Stimulated activated memory B cell treated with anti-CD40 and anti-IgM and Interleukin-4, amounts not matched to agents 10 μg/mL and 1 μg/mL and 100 μg/mL, for 72 hours (primary cell): Measurements from ENCODE around the gene FOXP2.
"Not testable (repeated sequence)": the region's sequence is repeated elsewhere in the genome, so short reads cannot be mapped to it uniquely, and the experiment has no call there.

Experiments used
- ATAC-seq: fragments of 150-1000 bp; cut with Tn5 transposase; 2 replicates; pipeline ENCODE4 v1.10.0; 2021
- H3K27ac Mint-ChIP-seq: one replicate; pipeline ENCODE4 v1.8.0; 2022; ENCODE audit warnings: mild to moderate bottlenecking, mixed read lengths
- H3K27me3 Mint-ChIP-seq: one replicate; pipeline ENCODE4 v1.8.0; 2022; ENCODE audit warnings: mixed read lengths
- H3K36me3 Mint-ChIP-seq: one replicate; pipeline ENCODE4 v1.8.0; 2022; ENCODE audit warnings: mixed read lengths
- H3K4me1 Mint-ChIP-seq: one replicate; pipeline ENCODE4 v1.8.0; 2022; ENCODE audit warnings: mixed read lengths
- H3K4me3 Mint-ChIP-seq: one replicate; pipeline ENCODE4 v1.8.0; 2022; ENCODE audit warnings: mild to moderate bottlenecking, moderate library complexity, mixed read lengths
- H3K9me3 Mint-ChIP-seq: one replicate; pipeline ENCODE4 v1.8.0; 2022; ENCODE audit warnings: mixed read lengths

Gene FOXP2

GRCh38 chr7:114414156-114415063 is at the start of gene FOXP2:
Gene FOXP2, plus strand, starts transcription at chr7:114414815. Its CDS starts 11,697 bp downstream, at chr7:114426512.
- no peaks in the 10 kb centered on the region for H3K4me1 Mint-ChIP-seq
- no peaks in the 10 kb centered on the region for H3K36me3 Mint-ChIP-seq
- no peaks in the 10 kb centered on the region for H3K9me3 Mint-ChIP-seq
- no peak within 1 kb of the TSS for H3K4me3 Mint-ChIP-seq
- no peaks in the 10 kb centered on the region for H3K27me3 Mint-ChIP-seq
- H3K27ac Mint-ChIP-seq: no peak within 1 kb of the TSS
- peak; percentile 31 for ATAC-seq

- no peak for ATAC-seq
- Mint-ChIP-seq H3K4me1 (no peaks in the 10 kb centered on the region), H3K27ac (no peak overlapping the region), H3K27me3 (no peaks in the 10 kb centered on the region), H3K4me3 (no peak overlapping the region), H3K36me3 (no peaks in the 10 kb centered on the region), H3K9me3 (no peaks in the 10 kb centered on the region)
These were observed 48.8 kb upstream of the FOXP2 start for GRCh38 chr7:114365791-114366190.

GRCh38 chr7:114368492-114368891 is 46.1 kb upstream of the FOXP2 start:
- H3K9me3 Mint-ChIP-seq: no peaks in the 10 kb centered on the region
- H3K4me3 Mint-ChIP-seq: no peak overlapping the region
- H3K36me3 Mint-ChIP-seq: no peaks in the 10 kb centered on the region
- H3K27ac Mint-ChIP-seq: no peak overlapping the region
- no peaks in the 10 kb centered on the region for H3K27me3 Mint-ChIP-seq
- ATAC-seq: no peak
- H3K4me1 Mint-ChIP-seq: no peaks in the 10 kb centered on the region

GRCh38 chr7:114369294-114369693 is 45.3 kb upstream of the FOXP2 start:
- no peaks in the 10 kb centered on the region for H3K27me3 Mint-ChIP-seq
- H3K4me1 Mint-ChIP-seq: no peaks in the 10 kb centered on the region
- H3K4me3 Mint-ChIP-seq: no peak overlapping the region
- no peak overlapping the region for H3K27ac Mint-ChIP-seq
- H3K9me3 Mint-ChIP-seq: no peaks in the 10 kb centered on the region
- ATAC-seq: no peak
- no peaks in the 10 kb centered on the region for H3K36me3 Mint-ChIP-seq

GRCh38 chr7:114372619-114373018 is 42.0 kb upstream of the FOXP2 start:
- H3K9me3 Mint-ChIP-seq: no peaks in the 10 kb centered on the region
- no peak for ATAC-seq
- no peak overlapping the region for H3K4me3 Mint-ChIP-seq
- no peaks in the 10 kb centered on the region for H3K36me3 Mint-ChIP-seq
- H3K27ac Mint-ChIP-seq: no peak overlapping the region
- H3K27me3 Mint-ChIP-seq: no peaks in the 10 kb centered on the region
- H3K4me1 Mint-ChIP-seq: no peaks in the 10 kb centered on the region

GRCh38 chr7:114375907-114376306 is 38.7 kb upstream of the FOXP2 start:
- Mint-ChIP-seq H3K9me3 (no peaks in the 10 kb centered on the region), H3K36me3 (no peaks in the 10 kb centered on the region), H3K27ac (no peak overlapping the region), H3K4me3 (no peak overlapping the region), H3K4me1 (no peaks in the 10 kb centered on the region), H3K27me3 (no peaks in the 10 kb centered on the region)
- ATAC-seq: no peak

GRCh38 chr7:114383946-114384345 is 30.7 kb upstream of the FOXP2 start:
- H3K27ac Mint-ChIP-seq, H3K4me1 Mint-ChIP-seq, H3K27me3 Mint-ChIP-seq: not testable (repeated sequence)

GRCh38 chr7:114384346-114384745 is 30.3 kb upstream of the FOXP2 start:
- H3K27me3 Mint-ChIP-seq, ATAC-seq, H3K4me1 Mint-ChIP-seq, H3K9me3 Mint-ChIP-seq, H3K27ac Mint-ChIP-seq, H3K4me3 Mint-ChIP-seq, H3K36me3 Mint-ChIP-seq: not testable (repeated sequence)

More at GRCh38 chr7:114383946-114384345, 30.7 kb upstream of the FOXP2 start:
- not testable (repeated sequence) for H3K36me3 Mint-ChIP-seq, H3K9me3 Mint-ChIP-seq, ATAC-seq, H3K4me3 Mint-ChIP-seq

GRCh38 chr7:114388021-114388420 is 26.6 kb upstream of the FOXP2 start:
- Mint-ChIP-seq H3K4me3 (no peak overlapping the region), H3K27me3 (no peaks in the 10 kb centered on the region), H3K27ac (no peak overlapping the region), H3K36me3 (no peaks in the 10 kb centered on the region), H3K9me3 (no peaks in the 10 kb centered on the region), H3K4me1 (no peaks in the 10 kb centered on the region)
- ATAC-seq: no peak

- no peaks in the 10 kb centered on the region for H3K9me3 Mint-ChIP-seq
- H3K36me3 Mint-ChIP-seq: no peaks in the 10 kb centered on the region
- no peak for ATAC-seq
- no peak overlapping the region for H3K27ac Mint-ChIP-seq
- H3K27me3 Mint-ChIP-seq: no peaks in the 10 kb centered on the region
- no peaks in the 10 kb centered on the region for H3K4me1 Mint-ChIP-seq
- H3K4me3 Mint-ChIP-seq: no peak overlapping the region
These were observed 21.9 kb upstream of the FOXP2 start for GRCh38 chr7:114392686-114393085.

- Mint-ChIP-seq H3K9me3 (no peaks in the 10 kb centered on the region), H3K4me1 (no peaks in the 10 kb centered on the region), H3K4me3 (no peak overlapping the region), H3K27ac (no peak overlapping the region), H3K27me3 (no peaks in the 10 kb centered on the region), H3K36me3 (no peaks in the 10 kb centered on the region)
- ATAC-seq: no peak
These were observed 11.6 kb upstream of the FOXP2 start for GRCh38 chr7:114402876-114403635.

GRCh38 chr7:114405427-114405826 is 9.2 kb upstream of the FOXP2 start:
- Mint-ChIP-seq H3K4me3 (no peak overlapping the region), H3K4me1 (no peaks in the 10 kb centered on the region), H3K36me3 (no peaks in the 10 kb centered on the region), H3K27ac (no peak overlapping the region), H3K27me3 (no peaks in the 10 kb centered on the region), H3K9me3 (no peaks in the 10 kb centered on the region)
- no peak for ATAC-seq

GRCh38 chr7:114409750-114410149 is 4.9 kb upstream of the FOXP2 start:
- Mint-ChIP-seq H3K27me3 (no peaks in the 10 kb centered on the region), H3K9me3 (no peaks in the 10 kb centered on the region), H3K4me1 (no peaks in the 10 kb centered on the region), H3K27ac (no peak overlapping the region), H3K36me3 (no peaks in the 10 kb centered on the region), H3K4me3 (no peak overlapping the region)
- ATAC-seq: no peak

GRCh38 chr7:114412548-114412947 is 2.1 kb upstream of the FOXP2 start:
- no peaks in the 10 kb centered on the region for H3K27me3 Mint-ChIP-seq
- H3K4me3 Mint-ChIP-seq: no peak overlapping the region
- no peak for ATAC-seq
- H3K9me3 Mint-ChIP-seq: no peaks in the 10 kb centered on the region
- H3K27ac Mint-ChIP-seq: no peak overlapping the region
- H3K4me1 Mint-ChIP-seq: no peaks in the 10 kb centered on the region
- H3K36me3 Mint-ChIP-seq: no peaks in the 10 kb centered on the region

GRCh38 chr7:114413761-114414155 is 857 bp upstream of the FOXP2 start:
- peak; percentile 17 for ATAC-seq
- H3K27ac Mint-ChIP-seq: no peak overlapping the region
- H3K36me3 Mint-ChIP-seq: no peaks in the 10 kb centered on the region
- no peaks in the 10 kb centered on the region for H3K9me3 Mint-ChIP-seq
- H3K4me3 Mint-ChIP-seq: no peak overlapping the region
- H3K4me1 Mint-ChIP-seq: no peaks in the 10 kb centered on the region
- H3K27me3 Mint-ChIP-seq: no peaks in the 10 kb centered on the region
